GM19463 (cell line): ENCODE data around the gene TMEM41A.
A peak's percentile ranks its signal among the peaks of the same experiment; 100 is the strongest.

Experiments
- ATAC-seq: cut with Tn5 transposase; IDR thresholded peaks from one replicate; pipeline ENCODE4 v1.9.1; 2021; ENCODE audit warnings: mild to moderate bottlenecking, moderate library complexity; ENCODE audit not compliant: unreplicated experiment

TMEM41A gene

GRCh38 chr3:185498503-185499396 lies at the start of gene TMEM41A:
TMEM41A (minus strand) TSS chr3:185499035; CDS start chr3:185498961, 74 bp downstream.
- peak; percentile 95 for ATAC-seq

DNA sequence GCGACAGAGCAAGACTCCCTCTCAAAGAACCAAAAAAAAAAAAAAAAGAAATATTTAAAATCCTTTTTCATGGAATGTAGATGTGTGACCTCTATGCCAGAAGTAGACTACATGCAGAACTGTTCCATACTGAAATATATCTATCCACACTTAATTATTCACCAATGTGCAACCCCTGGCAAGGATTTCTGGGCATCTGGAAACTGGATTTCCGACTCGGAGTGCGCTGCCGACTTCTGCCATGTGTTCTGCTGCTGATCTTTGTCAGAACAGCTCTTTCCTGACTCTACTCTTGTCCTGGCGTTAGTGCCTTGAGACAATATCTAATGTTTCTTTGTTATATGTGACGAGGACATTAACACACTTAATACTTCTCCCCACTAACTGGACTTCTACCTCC lies 41.9 kb upstream of the TMEM41A start:
- no peak for ATAC-seq

DNA sequence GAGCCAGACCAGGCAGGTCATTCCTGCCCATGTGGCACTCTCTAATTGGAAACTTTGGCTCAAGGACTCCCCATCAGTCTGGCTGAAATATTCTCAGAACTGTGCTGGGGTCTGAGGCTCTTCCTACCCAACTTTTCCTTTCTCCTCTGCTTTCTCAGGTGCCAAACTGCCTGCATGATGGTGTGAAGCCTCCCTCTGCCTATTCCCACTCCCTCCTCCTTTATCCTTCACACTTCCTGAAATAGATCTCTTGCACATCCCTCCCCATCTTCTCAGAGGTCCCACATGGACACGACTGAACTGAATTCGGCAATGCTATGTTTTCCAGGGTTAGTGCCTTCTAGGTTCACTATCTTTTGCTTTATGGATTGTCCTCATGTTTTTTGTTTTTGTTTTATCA lies 41.1 kb upstream of the TMEM41A start:
- ATAC-seq: no peak

DNA sequence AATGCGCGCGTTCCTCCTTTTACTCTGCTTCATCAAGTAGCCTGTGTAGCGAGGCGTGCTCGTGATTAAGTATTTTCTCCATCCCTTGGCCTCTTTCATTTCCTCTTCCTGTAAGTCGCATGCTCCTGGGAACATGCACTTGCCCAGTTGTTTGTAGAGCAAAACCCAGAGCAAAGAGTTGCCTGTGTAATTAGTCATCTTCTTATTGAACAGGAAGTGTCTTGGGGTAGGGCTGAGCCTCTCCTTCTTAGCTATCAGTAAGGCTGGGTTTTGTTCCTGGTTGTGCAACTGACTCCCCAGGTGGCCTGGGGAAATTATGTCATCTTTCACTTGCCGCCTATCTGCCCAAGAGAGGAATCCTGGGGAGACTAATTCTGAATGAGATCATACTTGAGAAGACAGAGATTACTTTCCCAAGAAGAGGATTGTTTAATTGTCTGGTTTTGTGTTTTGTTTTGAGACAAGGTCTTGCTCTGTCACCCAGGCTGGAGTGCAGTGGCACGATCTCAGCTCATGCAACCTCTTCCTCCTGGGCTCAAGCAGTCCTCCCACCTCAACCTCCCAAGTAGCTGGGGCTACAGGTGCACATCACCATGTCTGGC lies 38.6 kb upstream of the TMEM41A start:
- peak; percentile 97 for ATAC-seq

GRCh38 chr3:185534511-185534910 lies 35.7 kb upstream of the TMEM41A start:
- no peak for ATAC-seq

GRCh38 chr3:185532901-185533300 lies 34.1 kb upstream of the TMEM41A start:
- no peak for ATAC-seq

GRCh38 chr3:185530856-185531255 lies 32.0 kb upstream of the TMEM41A start:
- no peak for ATAC-seq

GRCh38 chr3:185528532-185528931 lies 29.7 kb upstream of the TMEM41A start:
- no peak for ATAC-seq

- no peak for ATAC-seq
These were observed 28.5 kb upstream of the TMEM41A start for GRCh38 chr3:185527364-185527763.

DNA sequence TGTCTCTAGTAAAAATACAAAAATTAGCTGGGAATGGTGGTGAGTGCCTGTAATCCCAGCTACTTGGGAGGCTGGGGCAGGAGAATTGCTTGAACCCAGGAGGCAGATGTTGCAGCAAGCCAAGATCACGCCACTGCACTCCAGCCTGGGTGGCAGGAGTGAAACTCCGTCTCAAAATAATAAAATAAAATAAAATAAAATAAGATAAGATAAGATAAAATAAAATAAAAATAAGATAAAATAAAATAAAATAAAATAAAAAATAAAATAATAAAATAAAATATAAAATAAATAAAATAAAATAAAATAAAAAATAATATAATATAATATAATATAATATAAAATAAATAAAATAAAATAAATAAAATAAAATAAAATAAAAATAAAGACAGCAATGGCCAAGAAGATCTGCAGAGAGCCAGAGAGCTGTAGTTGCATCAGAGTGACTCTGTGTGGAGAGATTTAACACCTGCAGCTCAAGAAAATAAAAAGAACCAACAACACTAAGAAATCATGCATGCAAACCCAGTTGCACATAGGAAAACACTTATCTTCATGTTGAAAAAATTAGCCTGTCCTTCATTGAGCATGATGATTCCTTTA lies 27.6 kb upstream of the TMEM41A start:
- ATAC-seq: no peak

DNA sequence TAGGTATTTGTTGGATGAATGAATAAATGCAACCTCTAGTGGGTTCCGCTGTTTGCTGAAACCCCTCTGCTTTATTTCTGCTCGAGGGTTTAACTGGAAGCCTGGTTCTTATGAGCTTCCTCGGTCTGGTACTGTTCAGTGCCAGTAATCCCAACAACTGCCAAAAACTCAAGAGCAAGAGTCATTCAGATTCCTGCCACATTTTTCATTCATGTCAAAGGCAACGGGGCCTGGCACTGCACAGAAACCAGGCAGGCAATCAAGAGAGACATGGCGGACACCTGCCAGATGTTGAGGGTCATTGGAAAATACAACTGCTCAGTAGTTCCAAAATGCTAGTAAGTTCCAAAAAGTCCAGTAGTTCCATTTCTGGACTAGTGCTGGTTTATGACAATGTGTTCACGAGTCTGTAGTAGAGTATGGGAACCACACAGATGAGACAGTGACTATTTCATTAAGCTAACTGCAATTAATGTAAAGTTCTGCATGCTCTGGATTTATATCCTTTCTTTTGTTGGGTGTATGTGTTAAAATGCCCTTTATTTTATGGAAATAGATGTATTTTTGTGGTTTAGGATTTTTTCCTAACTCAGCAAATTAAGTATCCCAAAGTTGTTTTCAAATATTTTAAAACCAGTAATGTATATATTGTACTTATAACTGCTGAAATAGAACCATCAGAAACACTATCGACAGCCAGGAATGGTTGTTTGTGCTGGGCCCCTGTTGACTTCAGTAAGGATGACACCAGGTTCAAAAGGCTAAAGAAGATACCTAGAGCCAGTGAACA lies 22.7 kb upstream of the TMEM41A start:
- no peak for ATAC-seq

DNA sequence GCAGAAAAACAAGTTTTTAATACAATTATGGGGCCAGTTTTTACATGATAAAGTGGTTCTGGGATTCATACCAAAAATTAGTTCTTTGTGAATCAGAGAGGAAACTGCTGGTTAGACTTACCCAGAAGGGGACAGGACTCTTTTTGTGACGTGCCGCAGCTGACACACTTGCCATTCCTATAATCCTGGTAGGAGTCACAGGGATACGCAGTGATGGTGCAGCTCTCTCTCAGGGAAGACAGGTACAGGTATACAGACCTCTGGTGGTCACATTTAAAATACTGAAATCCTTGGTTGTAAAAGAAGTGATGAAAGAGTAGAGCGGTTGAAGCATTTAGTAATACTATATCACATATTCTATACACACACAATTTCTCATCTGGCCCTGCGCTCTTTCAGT lies 20.2 kb upstream of the TMEM41A start:
- ATAC-seq: no peak

DNA sequence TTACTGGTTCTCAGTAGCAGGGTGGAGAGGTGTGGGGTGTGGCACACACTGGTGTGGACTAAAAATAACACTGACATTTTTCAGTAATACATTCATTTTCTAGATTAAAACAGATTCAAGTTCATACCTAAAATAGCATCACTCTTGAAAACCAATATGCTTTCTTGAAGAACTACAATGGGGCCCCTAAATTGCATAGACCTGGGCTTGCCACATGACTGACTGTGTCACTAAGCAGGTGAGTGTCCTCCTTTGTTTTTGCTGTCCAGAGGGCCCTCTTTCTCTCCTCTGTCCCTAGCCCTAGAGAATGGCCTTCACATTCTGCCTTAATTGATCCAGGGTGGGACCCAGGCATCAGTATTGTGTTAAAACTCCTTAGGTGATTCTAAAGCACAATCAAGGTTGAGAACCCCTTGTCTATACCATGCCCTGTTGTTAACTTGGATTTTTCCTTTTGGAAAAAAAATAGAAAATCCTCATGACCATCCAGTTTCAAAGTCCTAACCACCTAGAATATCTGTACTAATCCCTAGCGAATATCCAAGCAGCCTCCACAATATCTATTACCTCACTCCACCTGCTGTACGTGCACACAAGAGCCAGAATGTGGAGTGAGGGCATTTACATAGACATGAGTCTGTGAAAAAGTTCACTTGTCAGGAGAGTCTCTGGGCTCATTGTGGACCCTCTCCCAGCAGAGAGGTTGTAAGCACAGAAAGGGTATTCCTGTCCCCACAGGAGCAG lies 18.7 kb upstream of the TMEM41A start:
- ATAC-seq: no peak

GRCh38 chr3:185511711-185512110 lies 12.9 kb upstream of the TMEM41A start:
- ATAC-seq: no peak

DNA sequence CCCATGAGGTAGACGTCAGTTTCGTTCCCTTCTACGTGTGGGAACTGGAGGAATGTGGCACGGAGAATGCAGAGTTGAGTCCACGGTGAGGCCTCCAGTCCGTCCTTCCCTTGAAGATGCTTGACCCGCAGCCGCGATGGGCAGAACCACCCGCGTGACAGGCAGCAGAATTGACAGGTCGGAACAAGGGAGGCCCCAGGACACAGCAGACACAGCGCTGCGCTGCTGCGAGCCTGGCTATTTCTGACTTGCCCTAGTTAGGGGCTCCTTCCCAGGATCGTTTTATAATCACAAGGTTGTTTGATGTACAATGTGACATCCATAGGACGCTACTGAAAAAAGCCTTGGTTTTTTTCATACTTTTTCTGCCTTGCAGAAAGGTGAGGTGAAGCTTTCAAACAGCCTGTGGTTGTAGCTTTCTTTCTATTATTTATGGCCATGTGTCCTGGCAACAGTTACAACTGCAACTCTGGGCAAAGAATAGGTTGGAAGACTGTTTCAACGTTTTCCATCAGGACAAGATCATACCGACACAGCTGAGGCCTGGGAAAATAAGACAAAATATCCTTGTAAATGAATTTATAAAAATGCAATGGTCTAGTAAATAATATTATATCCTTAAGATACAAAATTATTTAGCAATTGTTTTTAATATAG lies 9.6 kb upstream of the TMEM41A start:
- no peak for ATAC-seq

DNA sequence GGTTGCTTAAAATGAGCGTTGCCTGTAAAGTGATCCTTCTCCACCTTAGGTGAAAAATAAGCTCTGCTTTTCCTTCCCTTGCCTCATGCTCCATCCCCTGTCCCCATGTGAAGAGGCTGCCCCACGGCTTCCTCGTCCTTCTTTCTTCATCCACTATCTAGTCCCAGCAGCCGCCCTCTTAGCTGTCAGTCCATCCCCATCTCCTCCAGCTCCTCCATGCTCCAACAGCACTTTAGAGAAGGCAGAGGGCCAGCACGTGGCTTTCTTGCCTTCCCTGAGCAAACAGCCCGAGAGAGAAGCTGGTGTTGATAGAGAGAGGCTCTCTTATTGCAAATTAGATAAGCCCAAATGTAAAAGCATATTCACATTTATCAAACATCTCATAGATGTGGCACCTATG lies 9.0 kb upstream of the TMEM41A start:
- no peak for ATAC-seq

DNA sequence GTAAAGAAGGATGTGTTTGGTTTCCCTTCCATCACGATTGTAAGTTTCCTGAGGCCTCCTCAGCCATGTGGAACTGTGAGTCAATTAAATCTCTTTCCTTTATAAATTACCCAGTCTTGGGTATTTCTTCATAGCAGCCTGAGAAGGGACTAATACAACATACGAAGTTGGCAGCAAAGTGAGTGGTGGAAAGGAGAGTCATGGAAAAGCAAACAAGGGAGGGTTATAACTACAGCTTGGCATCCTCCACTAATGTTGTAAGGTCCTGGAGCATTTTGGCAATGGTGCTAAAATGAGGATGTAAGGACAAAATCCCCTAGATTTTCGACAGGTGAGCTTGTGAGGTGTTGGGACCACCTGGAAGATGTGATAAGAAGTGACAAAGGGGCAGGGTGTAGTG lies 5.8 kb upstream of the TMEM41A start:
- ATAC-seq: no peak

DNA sequence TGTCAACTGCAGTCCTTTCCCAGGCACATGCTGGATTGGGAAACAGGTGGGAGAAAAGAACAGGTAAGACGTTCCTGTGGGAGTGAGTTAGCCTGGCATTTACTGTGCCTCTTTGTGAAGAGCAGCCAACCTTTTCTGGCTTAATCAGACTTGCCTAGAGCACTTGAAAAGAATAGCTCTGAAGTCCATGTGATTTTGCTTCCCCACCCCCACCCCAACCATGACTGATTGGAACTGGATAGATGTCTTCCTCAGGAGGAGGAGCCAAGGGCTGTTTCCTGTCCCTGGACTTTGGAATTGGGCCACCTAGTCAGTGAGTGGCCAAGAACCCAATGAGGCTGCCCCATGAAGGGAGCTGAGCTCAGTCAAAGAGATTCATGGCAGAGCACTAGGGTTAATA lies 4.7 kb upstream of the TMEM41A start:
- no peak for ATAC-seq

DNA sequence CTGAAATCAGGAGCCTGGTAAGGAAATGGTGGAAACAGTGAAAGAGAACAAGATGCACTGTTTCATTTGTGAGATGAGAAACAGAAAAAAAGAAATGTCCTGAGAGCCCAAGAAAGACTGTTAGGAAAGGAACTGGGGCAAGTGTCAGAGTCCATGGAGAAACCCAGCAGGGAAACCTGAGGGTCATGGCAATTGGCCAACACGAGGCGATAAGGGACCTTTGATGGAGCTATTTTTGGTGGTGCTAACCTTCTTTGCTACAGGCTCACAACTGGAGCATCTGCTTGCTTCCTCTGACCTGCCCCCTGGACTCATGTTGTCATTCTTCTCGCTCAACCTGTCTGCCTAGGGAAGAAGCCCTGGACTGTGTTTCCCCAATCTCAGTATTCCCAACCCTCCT lies 4.2 kb upstream of the TMEM41A start:
- no peak for ATAC-seq

DNA sequence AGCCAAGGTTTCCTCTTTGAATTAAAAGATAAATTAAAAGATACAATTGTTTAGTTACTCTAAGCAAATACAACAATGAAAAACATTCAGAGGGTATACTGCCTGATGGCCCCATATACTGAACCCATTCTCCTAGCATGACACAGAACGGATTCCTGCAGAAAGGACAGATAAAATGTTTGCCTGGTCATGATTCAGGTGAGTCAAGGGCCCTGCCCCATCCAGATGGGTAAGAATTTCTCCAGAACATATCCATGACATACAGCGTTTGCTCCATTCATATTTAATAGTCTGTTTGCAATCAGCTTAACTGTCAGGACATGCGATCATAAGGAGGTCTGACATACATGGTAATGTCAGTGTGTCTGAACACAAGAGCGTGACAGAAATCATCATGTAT lies 8.6 kb downstream of the TMEM41A start:
- ATAC-seq: no peak
